ENCODE results near the gene CFAP46.

CFAP46 gene

GRCh38 chr10:132901351-132901750, 41.0 kb downstream of the CFAP46 start:
- Histone ChIP-seq H4K20me1 (ENCODE audit: insufficient read depth, low read length, poor library complexity, severe bottlenecking) (no peaks in the 10 kb centered on the region), H3F3A (ENCODE audit: low read depth) (no peaks in the 10 kb centered on the region), H3K4me3 (ENCODE audit: low read length, poor library complexity, severe bottlenecking) (no peak overlapping the region), H3K4me1 (ENCODE audit: insufficient read depth, low read length, poor library complexity, severe bottlenecking) (no peaks in the 10 kb centered on the region), H3K9me3 (ENCODE audit: insufficient read depth, low read depth, low read length) (peaks cover 11% of the 10 kb centered on the region; the same call in 1 of the 2 replicates), H3K36me3 (ENCODE audit: insufficient read depth, low read length) (no peaks in the 10 kb centered on the region), H3K27me3 (ENCODE audit: insufficient read depth, low read length, poor library complexity, severe bottlenecking) (no peaks in the 10 kb centered on the region), H3K9me2 (replicated peaks; ENCODE audit: low read depth, low read length) (no peaks in the 10 kb centered on the region), H3K4me2 (ENCODE audit: low read depth, low read length, poor library complexity, severe bottlenecking) (no peak overlapping the region), H3K79me2 (ENCODE audit: insufficient read depth, low read length) (no peaks in the 10 kb centered on the region), H3K9ac (ENCODE audit: low read depth, low read length, poor library complexity, severe bottlenecking) (no peak overlapping the region), H2AFZ (ENCODE audit: low read length) (no peak overlapping the region)
- TF ChIP-seq EZH2phosphoT487 (IDR thresholded peaks at IDR 0.05; ENCODE audit: borderline replicate concordance) (no peak), CTCF (conservative IDR thresholded peaks at IDR 0.05; ENCODE audit: low read length) (no peak)

GRCh38 chr10:132900211-132900756, 42.1 kb downstream of the CFAP46 start:
- Histone ChIP-seq H3K9me2 (replicated peaks; ENCODE audit: low read depth, low read length) (no peaks in the 10 kb centered on the region), H3K4me1 (ENCODE audit: insufficient read depth, low read length, poor library complexity, severe bottlenecking) (no peaks in the 10 kb centered on the region), H4K20me1 (ENCODE audit: insufficient read depth, low read length, poor library complexity, severe bottlenecking) (no peaks in the 10 kb centered on the region), H3K9me3 (ENCODE audit: insufficient read depth, low read depth, low read length) (peaks cover 11% of the 10 kb centered on the region; the same call in 1 of the 2 replicates), H3K79me2 (ENCODE audit: insufficient read depth, low read length) (no peaks in the 10 kb centered on the region), H3K9ac (ENCODE audit: low read depth, low read length, poor library complexity, severe bottlenecking) (no peak overlapping the region), H3K36me3 (ENCODE audit: insufficient read depth, low read length) (no peaks in the 10 kb centered on the region), H3K27me3 (ENCODE audit: insufficient read depth, low read length, poor library complexity, severe bottlenecking) (no peaks in the 10 kb centered on the region), H2AFZ (ENCODE audit: low read length) (no peak overlapping the region), H3K4me2 (ENCODE audit: low read depth, low read length, poor library complexity, severe bottlenecking) (no peak overlapping the region), H3K4me3 (ENCODE audit: low read length, poor library complexity, severe bottlenecking) (no peak overlapping the region), H3F3A (ENCODE audit: low read depth) (no peaks in the 10 kb centered on the region)
- TF ChIP-seq CTCF (conservative IDR thresholded peaks at IDR 0.05; ENCODE audit: low read length) (no peak), EZH2phosphoT487 (IDR thresholded peaks at IDR 0.05; ENCODE audit: borderline replicate concordance) (no peak)

DNA sequence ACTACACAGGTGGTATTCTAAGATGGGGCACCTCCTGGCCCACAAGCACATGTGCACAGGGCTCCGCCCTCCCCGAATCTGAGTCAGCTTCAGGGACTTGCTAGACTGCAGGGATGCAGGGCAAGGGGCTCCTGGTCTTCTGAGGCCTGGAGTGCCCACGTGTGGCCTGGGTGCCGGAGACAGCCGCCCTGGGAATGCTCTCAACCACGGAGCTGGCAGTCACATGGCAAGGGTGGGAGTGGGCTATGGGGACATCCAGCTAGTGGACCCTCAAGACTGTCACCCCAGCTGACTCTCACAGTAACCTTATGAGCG, 42.7 kb downstream of the CFAP46 start:
- Histone ChIP-seq H3K9me2 (replicated peaks; ENCODE audit: low read depth, low read length) (no peaks in the 10 kb centered on the region), H3F3A (ENCODE audit: low read depth) (no peaks in the 10 kb centered on the region), H3K36me3 (ENCODE audit: insufficient read depth, low read length) (no peaks in the 10 kb centered on the region), H3K27me3 (ENCODE audit: insufficient read depth, low read length, poor library complexity, severe bottlenecking) (no peaks in the 10 kb centered on the region), H3K9ac (ENCODE audit: low read depth, low read length, poor library complexity, severe bottlenecking) (no peak overlapping the region), H3K9me3 (ENCODE audit: insufficient read depth, low read depth, low read length) (peaks cover 11% of the 10 kb centered on the region; the same call in 1 of the 2 replicates), H3K4me2 (ENCODE audit: low read depth, low read length, poor library complexity, severe bottlenecking) (no peak overlapping the region), H3K79me2 (ENCODE audit: insufficient read depth, low read length) (no peaks in the 10 kb centered on the region), H4K20me1 (ENCODE audit: insufficient read depth, low read length, poor library complexity, severe bottlenecking) (no peaks in the 10 kb centered on the region), H2AFZ (ENCODE audit: low read length) (no peak overlapping the region), H3K4me1 (ENCODE audit: insufficient read depth, low read length, poor library complexity, severe bottlenecking) (no peaks in the 10 kb centered on the region), H3K4me3 (ENCODE audit: low read length, poor library complexity, severe bottlenecking) (no peak overlapping the region)
- no peak for TF ChIP-seq EZH2phosphoT487 (IDR thresholded peaks at IDR 0.05; ENCODE audit: borderline replicate concordance)
- TF ChIP-seq CTCF (conservative IDR thresholded peaks at IDR 0.05; ENCODE audit: low read length), result no peak
